Measurements from ENCODE around the gene SYT1. TPM values are rescaled to one million over a fixed set of nuclear protein-coding genes. Genes with fewer than 3 reads are reported as not detected.

SYT1 gene
- total and polyA plus RNA-seq, 2 donors (not counting 3 experiments of a cell fraction or from before 2014, with no cell fraction given), result 3.2 to 15.3 TPM

- DNase-seq (ENCODE audit: low read depth, low spot score) (no peak), FAIRE-seq (no peak)
- H3K27ac ChIP-seq (ENCODE audit: insufficient read depth, low read depth, low read length), result no peak overlapping the region
- dilution Hi-C loops (cut with MboI; ENCODE audit: extremely low pct_ligation_motif_present, low sequenced_read_pairs) (no loop called here), intact Hi-C loops (cut with micrococcal nuclease) (no loop called here)
- H3K4me2 ChIP-seq (ENCODE audit: insufficient read depth, low read length), result no peak overlapping the region
- H4K20me1 ChIP-seq (replicated peaks; ENCODE audit: control insufficient read depth, extremely low read depth, insufficient read depth, low read length), result no peaks in the 10 kb centered on the region
- H3K4me1 ChIP-seq (ENCODE audit: control insufficient read depth, extremely low read depth, insufficient read depth, low read length), result no peaks in the 10 kb centered on the region
- no peak overlapping the region for H2AFZ ChIP-seq (ENCODE audit: low read depth, low read length)
- POLR2A ChIA-PET, result no interaction called here
- H3K9ac ChIP-seq (replicated peaks; ENCODE audit: extremely low read depth, insufficient read depth, low read length), result no peak overlapping the region
- no peaks in the 10 kb centered on the region for H3K9me1 ChIP-seq (replicated peaks; ENCODE audit: control insufficient read depth, extremely low read depth, insufficient read depth, low read length)
- BruUV-seq (replicated peaks), result no TSS peak
- H3K36me3 ChIP-seq (ENCODE audit: control insufficient read depth in 2 of 2, extremely low read depth in 1 of 2, insufficient read depth in 2 of 2, low read length in 2 of 2), result no peaks in the 10 kb centered on the region
- no peaks in the 10 kb centered on the region for H3K79me2 ChIP-seq (ENCODE audit: control insufficient read depth, insufficient read depth, low read length)
- CTCF ChIA-PET, result interaction anchor here (1.0 kb wide), 1 partner anchor 712 kb away, joined by 3 read pairs; no protein-coding TSS in a partner anchor
- TF ChIP-seq EZH2 (IDR thresholded peaks at IDR 0.05; ENCODE audit: borderline replicate concordance, low read depth, low read length, severe bottlenecking) (no peak), MYC (IDR thresholded peaks at IDR 0.05; ENCODE audit: low read depth, low read length) (no peak), POLR2AphosphoS5 (IDR thresholded peaks at IDR 0.05; ENCODE audit: insufficient read depth, low read depth, low read length) (no peak), GATA2 (IDR thresholded peaks at IDR 0.05; ENCODE audit: insufficient read depth, insufficient read length, low read depth, low read length) (no peak), FOS (IDR thresholded peaks at IDR 0.05; ENCODE audit: borderline replicate concordance, insufficient read depth, low read length) (no peak), POLR2A (IDR thresholded peaks at IDR 0.05; ENCODE audit: low read depth, low read length) (no peak), JUN (IDR thresholded peaks at IDR 0.05; ENCODE audit: borderline replicate concordance, insufficient read depth, insufficient read length, low read depth) (no peak)
- TF ChIP-seq, protein P1, sequence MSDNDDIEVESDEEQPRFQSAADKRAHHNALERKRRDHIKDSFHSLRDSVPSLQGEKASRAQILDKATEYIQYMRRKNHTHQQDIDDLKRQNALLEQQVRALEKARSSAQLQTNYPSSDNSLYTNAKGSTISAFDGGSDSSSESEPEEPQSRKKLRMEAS (IDR thresholded peaks at IDR 0.05; ENCODE audit: insufficient read depth, insufficient read length), result no peak
- TF ChIP-seq, protein P2, sequence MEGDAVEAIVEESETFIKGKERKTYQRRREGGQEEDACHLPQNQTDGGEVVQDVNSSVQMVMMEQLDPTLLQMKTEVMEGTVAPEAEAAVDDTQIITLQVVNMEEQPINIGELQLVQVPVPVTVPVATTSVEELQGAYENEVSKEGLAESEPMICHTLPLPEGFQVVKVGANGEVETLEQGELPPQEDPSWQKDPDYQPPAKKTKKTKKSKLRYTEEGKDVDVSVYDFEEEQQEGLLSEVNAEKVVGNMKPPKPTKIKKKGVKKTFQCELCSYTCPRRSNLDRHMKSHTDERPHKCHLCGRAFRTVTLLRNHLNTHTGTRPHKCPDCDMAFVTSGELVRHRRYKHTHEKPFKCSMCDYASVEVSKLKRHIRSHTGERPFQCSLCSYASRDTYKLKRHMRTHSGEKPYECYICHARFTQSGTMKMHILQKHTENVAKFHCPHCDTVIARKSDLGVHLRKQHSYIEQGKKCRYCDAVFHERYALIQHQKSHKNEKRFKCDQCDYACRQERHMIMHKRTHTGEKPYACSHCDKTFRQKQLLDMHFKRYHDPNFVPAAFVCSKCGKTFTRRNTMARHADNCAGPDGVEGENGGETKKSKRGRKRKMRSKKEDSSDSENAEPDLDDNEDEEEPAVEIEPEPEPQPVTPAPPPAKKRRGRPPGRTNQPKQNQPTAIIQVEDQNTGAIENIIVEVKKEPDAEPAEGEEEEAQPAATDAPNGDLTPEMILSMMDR (IDR thresholded peaks at IDR 0.05; ENCODE audit: extremely low read depth in 1 of 2, insufficient read depth in 1 of 2, low read depth in 1 of 2, low read length in 2 of 2), result no peak
- H3K4me3 ChIP-seq (replicated peaks in 1 of 3; ENCODE audit: insufficient read depth in 1 of 3, low read depth in 1 of 3, low read length in 3 of 3), result no peak overlapping the region
- no peaks in the 10 kb centered on the region for H3K27me3 ChIP-seq (ENCODE audit: control insufficient read depth in 2 of 2, insufficient read depth in 2 of 2, low read length in 2 of 2)
- no peaks in the 10 kb centered on the region for H3K9me3 ChIP-seq (replicated peaks; ENCODE audit: control insufficient read depth, insufficient read depth, low read length)
Measured at GRCh38 chr12:79482921-79483320, 618.3 kb downstream of the SYT1 start.

All from endothelial cell of umbilical vein (primary cell).